Left renal pelvis (tissue), 4 donors: ENCODE data around the gene KRTAP5-11. TPM values are rescaled to one million over a fixed set of nuclear protein-coding genes. Genes with fewer than 3 reads are reported as not detected.
"Not testable (repeated sequence)": the region's sequence is repeated elsewhere in the genome, so short reads cannot be mapped to it uniquely, and the experiment has no call there.

Experiments
- DNase-seq, 4 donors: peaks; one replicate each; pipeline ENCODE4 v3.0.0-alpha.2; 2013; ENCODE audit warnings: low read depth in 4 of 4, low spot score in 3 of 4
- polyA plus RNA-seq, 4 donors: library from polyadenylated mRNA; unstranded; fragments of 120-200 nt; gene quantifications; one replicate each; pipeline ENCODE4 v1.2.1, GENCODE V29; 2013; ENCODE audit not compliant: insufficient read length in 4 of 4

Gene KRTAP5-11
- polyA plus RNA-seq, 4 donors = 0.29 to 0.35 TPM; not detected in 2

- DNase-seq = no peak
Observed at GRCh38 chr11:71558996-71559395, 23.7 kb downstream of the KRTAP5-11 start.

- DNase-seq = no peak
Observed at GRCh38 chr11:71557257-71557656, 25.4 kb downstream of the KRTAP5-11 start.

GRCh38 chr11:71556018-71556417, 26.7 kb downstream of the KRTAP5-11 start:
- no peak for DNase-seq

GRCh38 chr11:71555508-71555907, 27.2 kb downstream of the KRTAP5-11 start:
- DNase-seq = no peak

GRCh38 chr11:71554996-71555395, 27.7 kb downstream of the KRTAP5-11 start:
- no peak for DNase-seq

- DNase-seq = no peak
Observed at GRCh38 chr11:71551711-71552110, 31.0 kb downstream of the KRTAP5-11 start.

GRCh38 chr11:71548716-71549151, 33.9 kb downstream of the KRTAP5-11 start:
- no peak for DNase-seq

GRCh38 chr11:71548120-71548519, 34.6 kb downstream of the KRTAP5-11 start, which contains the start of gene KRTAP5-9:
KRTAP5-9 (plus strand) TSS chr11:71548420; CDS start chr11:71548658, 238 bp downstream.
- no peak for DNase-seq

- DNase-seq = no peak
Observed at GRCh38 chr11:71545405-71545966, 37.2 kb downstream of the KRTAP5-11 start.

- DNase-seq = no peak
Observed at GRCh38 chr11:71544525-71545214, 38.0 kb downstream of the KRTAP5-11 start.

GRCh38 chr11:71543866-71544265, 38.8 kb downstream of the KRTAP5-11 start:
- DNase-seq = no peak

GRCh38 chr11:71542879-71543777, 39.5 kb downstream of the KRTAP5-11 start:
- DNase-seq = no peak

- DNase-seq = no peak
Observed at GRCh38 chr11:71542382-71542781, 40.3 kb downstream of the KRTAP5-11 start.

GRCh38 chr11:71540521-71541304, 42.0 kb downstream of the KRTAP5-11 start:
- DNase-seq = not testable (repeated sequence)

GRCh38 chr11:71539971-71540370, 42.7 kb downstream of the KRTAP5-11 start:
- DNase-seq = not testable (repeated sequence)

- no peak for DNase-seq
Observed at GRCh38 chr11:71539017-71539416, 43.7 kb downstream of the KRTAP5-11 start.

- DNase-seq = no peak
Observed at GRCh38 chr11:71538666-71538990, 44.0 kb downstream of the KRTAP5-11 start.

GRCh38 chr11:71537977-71538665, 44.6 kb downstream of the KRTAP5-11 start, which contains the start of gene KRTAP5-8:
KRTAP5-8 (plus strand) TSS chr11:71538025; CDS start chr11:71538056, 31 bp downstream.
- not testable (repeated sequence) for DNase-seq

GRCh38 chr11:71537537-71537936, 45.1 kb downstream of the KRTAP5-11 start:
- no peak for DNase-seq

GRCh38 chr11:71535825-71536224, 46.9 kb downstream of the KRTAP5-11 start:
- no peak for DNase-seq
